GM12891 (cell line): ENCODE results near the gene C1QC.

Experiments
- POLR2A ChIP-seq: IDR thresholded peaks from 2 replicates; pipeline ENCODE4 v1.6.1; 2011; ENCODE audit warnings: low read depth, low read length, control low read depth
- POLR2AphosphoS5 ChIP-seq: IDR thresholded peaks from 2 replicates; pipeline ENCODE4 v1.6.1; 2011; ENCODE audit warnings: low read depth, low read length, control low read depth
- SPI1 ChIP-seq: IDR thresholded peaks from 2 replicates; pipeline ENCODE4 v1.6.1; 2011; ENCODE audit warnings: low read depth, low read length, control low read depth
- TAF1 ChIP-seq: IDR thresholded peaks from 2 replicates; pipeline ENCODE4 v1.6.1; 2011; ENCODE audit warnings: low read depth, low read length, control low read depth

- no peak for TF ChIP-seq POLR2AphosphoS5
- TF ChIP-seq SPI1, result no peak
- TF ChIP-seq TAF1, result no peak
- TF ChIP-seq POLR2A, result no peak
These were observed 23.0 kb downstream of the C1QC start for GRCh38 chr1:22666412-22666811.
